ENCODE data around the gene RUNDC3A.

Gene RUNDC3A

GRCh38 chr17:44308320-44308818 is at the start of gene RUNDC3A:
TSS of gene RUNDC3A (plus strand) at chr17:44308601. CDS start at chr17:44308833, 232 bp downstream.
- DNase-seq, result peak; percentile 28

- DNase-seq, result no peak
These were observed 49.5 kb upstream of the RUNDC3A start for GRCh38 chr17:44258811-44259351.

- DNase-seq, result no peak
These were observed 48.1 kb upstream of the RUNDC3A start for GRCh38 chr17:44260296-44260695.

GRCh38 chr17:44262654-44263225 is 45.7 kb upstream of the RUNDC3A start:
- no peak for DNase-seq

GRCh38 chr17:44263345-44263902 is 45.0 kb upstream of the RUNDC3A start:
- no peak for DNase-seq

- no peak for DNase-seq
These were observed 41.8 kb upstream of the RUNDC3A start for GRCh38 chr17:44266402-44267164.

GRCh38 chr17:44267165-44267455 is 41.3 kb upstream of the RUNDC3A start:
- DNase-seq, result no peak

GRCh38 chr17:44267818-44268490 is 40.4 kb upstream of the RUNDC3A start, which contains the start of gene SLC4A1:
TSS of gene SLC4A1 (minus strand) at chr17:44268135. CDS start at chr17:44262866, 5,269 bp downstream.
- DNase-seq, result no peak

- no peak for DNase-seq
These were observed 39.5 kb upstream of the RUNDC3A start for GRCh38 chr17:44268709-44269534.

GRCh38 chr17:44269535-44270240 is 38.7 kb upstream of the RUNDC3A start:
- no peak for DNase-seq

GRCh38 chr17:44272321-44272951 is 36.0 kb upstream of the RUNDC3A start:
- no peak for DNase-seq

- no peak for DNase-seq
These were observed 35.4 kb upstream of the RUNDC3A start for GRCh38 chr17:44272954-44273353.

- DNase-seq, result no peak
These were observed 34.8 kb upstream of the RUNDC3A start for GRCh38 chr17:44273607-44274006.

GRCh38 chr17:44277976-44278375 is 30.4 kb upstream of the RUNDC3A start:
- no peak for DNase-seq

- no peak for DNase-seq
These were observed 29.1 kb upstream of the RUNDC3A start for GRCh38 chr17:44279346-44279665.

GRCh38 chr17:44279666-44280391 is 28.6 kb upstream of the RUNDC3A start:
- DNase-seq, result peak; percentile 30

GRCh38 chr17:44280392-44280937 is 27.9 kb upstream of the RUNDC3A start:
- no peak for DNase-seq

- DNase-seq, result no peak
These were observed 26.8 kb upstream of the RUNDC3A start for GRCh38 chr17:44281570-44281969.

- DNase-seq, result no peak
These were observed 26.1 kb upstream of the RUNDC3A start for GRCh38 chr17:44282264-44282663.

GRCh38 chr17:44283344-44284023 is 24.9 kb upstream of the RUNDC3A start:
- no peak for DNase-seq

All from KG1 (cell line).